HG02678 (cell line): Measurements from ENCODE around the gene CLDN20.
"Not testable (repeated sequence)": the region's sequence is repeated elsewhere in the genome, so short reads cannot be mapped to it uniquely, and the experiment has no call there.

Experiments used
- ATAC-seq: cut with Tn5 transposase; IDR thresholded peaks from one replicate; pipeline ENCODE4 v1.9.1; 2021; ENCODE audit warnings: mild to moderate bottlenecking, moderate library complexity; ENCODE audit not compliant: unreplicated experiment

The CLDN20 gene

DNA sequence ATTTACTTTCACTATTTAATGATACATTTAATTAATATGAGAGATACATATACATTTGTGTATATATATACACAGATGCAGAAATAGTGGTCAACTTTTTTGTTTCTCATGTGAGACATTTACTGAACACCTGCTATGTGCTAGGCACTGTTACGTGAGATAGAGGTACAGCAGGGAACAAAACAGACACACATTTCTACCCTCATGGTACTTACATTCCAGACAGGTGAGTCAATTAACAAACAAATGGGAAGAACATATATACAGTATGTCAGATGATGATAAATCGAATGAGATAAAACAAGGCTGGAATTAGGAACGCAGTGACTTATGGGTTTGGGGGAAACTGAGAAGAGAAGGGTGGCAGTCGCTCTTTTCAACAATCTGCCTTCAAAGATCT is 45.3 kb downstream of the CLDN20 start:
- ATAC-seq: no peak

- no peak for ATAC-seq
Observed at GRCh38 chr6:155310596-155310995, 46.8 kb downstream of the CLDN20 start.

GRCh38 chr6:155311086-155311485 is 47.3 kb downstream of the CLDN20 start:
- no peak for ATAC-seq

DNA sequence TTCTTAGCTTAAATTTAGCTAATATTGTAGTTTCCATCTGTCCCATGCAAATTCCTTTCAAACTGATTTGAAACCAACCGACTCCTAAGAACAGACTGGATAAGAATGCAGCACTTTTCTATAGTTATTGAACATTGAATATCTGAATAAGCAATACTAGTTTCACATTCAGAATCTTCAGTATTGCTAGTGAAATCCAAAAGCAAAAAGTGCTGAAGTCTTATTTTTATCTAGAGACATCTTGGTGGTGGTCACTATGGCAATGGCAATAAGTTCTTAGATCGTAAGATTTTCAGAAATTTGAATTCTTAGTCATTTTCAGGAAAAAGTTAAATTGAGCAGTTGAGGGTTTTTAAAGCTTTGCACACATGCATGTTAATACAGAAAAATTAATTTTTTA is 47.8 kb downstream of the CLDN20 start:
- ATAC-seq: no peak

GRCh38 chr6:155312950-155313349 is 49.1 kb downstream of the CLDN20 start:
- not testable (repeated sequence) for ATAC-seq

DNA sequence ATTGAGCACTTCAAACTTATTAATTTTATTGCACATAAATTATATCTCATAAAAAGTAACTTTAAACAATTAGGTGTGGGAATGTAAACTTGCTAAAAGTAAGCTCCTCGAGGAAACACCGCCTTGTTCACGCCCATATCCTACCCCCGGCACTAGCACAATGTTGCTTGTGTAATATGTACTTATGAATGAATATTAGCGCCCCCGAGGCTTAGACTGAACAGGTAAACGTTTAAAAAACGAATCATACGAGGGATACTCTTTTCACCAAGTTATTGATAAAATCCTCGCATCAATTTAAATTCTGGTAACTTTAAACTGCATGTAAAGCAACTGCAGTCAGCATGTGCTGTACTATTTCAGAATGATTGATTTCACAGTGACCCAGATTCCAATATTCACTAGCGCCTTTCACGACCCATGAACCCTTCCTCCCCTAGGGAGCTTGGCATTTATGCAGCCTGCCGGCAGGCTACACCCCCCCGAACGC is 49.8 kb downstream of the CLDN20 start:
- ATAC-seq: peak; percentile 7

DNA sequence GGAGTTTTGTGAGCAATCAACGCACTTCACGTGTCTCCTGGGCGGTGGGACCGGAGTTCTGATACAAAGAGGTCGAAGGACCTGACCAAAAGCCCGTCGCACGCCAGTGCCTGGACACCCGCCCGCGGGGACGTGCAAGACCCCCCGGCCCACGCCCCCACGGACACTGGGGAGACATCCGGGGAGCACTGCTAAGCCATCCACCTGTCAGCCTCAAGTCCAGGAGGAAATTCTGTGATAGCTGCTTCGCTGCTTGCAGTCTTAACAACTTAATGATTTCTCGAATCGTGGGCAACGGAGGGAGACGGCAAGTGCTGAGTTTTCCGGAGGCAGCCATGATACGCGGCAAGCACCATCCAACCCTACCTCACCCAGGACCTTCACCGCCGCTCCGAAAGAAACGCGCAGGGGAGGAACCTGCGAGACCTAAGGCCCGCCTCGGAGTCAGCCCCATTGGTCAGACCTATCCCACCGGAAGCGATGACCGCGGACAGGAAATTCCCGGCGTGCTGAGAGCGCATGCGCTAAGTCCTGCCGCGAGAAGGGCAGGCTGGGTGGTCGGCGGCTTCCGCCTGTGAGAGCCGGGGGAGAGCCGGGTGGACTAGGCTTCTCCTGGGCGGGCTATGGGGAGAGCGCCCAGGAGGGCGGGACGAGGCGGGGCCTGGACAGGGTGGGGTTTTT is 50.4 kb downstream of the CLDN20 start, which contains the start of gene TFB1M:
TSS of gene TFB1M (minus strand) at position 393 of the 681 bp plus-strand sequence. CDS start at position 337, 56 bp downstream.
- ATAC-seq: peak; percentile 95

GRCh38 chr6:155314773-155315515 is 51.1 kb downstream of the CLDN20 start:
- peak; percentile 50 for ATAC-seq

DNA sequence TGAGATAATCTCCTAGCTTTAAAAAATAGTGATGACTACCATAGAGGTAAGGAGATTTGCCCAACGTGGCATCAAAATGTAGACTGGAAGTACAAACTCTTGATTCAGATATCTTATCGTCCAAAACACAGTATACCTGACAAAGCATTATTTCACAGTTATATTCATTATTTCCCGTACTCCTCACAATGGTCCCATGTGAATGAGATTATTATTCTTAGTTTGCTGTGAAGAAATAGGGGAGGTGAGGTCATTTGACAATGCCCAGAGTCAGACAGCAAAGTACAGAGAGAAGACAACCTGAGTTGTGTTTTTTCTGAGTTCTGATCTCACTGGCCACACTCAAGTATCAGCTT is 51.7 kb downstream of the CLDN20 start:
- ATAC-seq: no peak

- no peak for ATAC-seq
Observed at GRCh38 chr6:155316419-155316818, 52.6 kb downstream of the CLDN20 start.

DNA sequence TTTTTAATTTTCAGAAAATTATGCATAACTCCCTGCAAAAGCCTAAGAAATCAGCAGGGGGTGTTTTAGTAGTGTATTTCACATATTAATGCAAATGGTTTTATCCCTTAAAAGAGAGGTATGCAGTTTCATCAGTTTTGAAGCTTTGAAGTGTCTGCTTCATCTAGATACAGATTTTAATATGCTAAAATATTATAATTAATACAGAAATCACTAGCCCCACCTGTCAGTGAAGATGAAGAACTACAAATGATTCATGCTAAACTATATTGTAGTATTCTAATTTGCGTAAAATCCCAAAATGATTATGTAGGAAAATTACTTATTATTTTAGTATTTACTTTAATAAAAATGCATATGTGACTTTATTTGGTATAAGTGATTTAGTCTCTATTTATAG is 53.4 kb downstream of the CLDN20 start:
- ATAC-seq: no peak

GRCh38 chr6:155319902-155320301 is 56.1 kb downstream of the CLDN20 start:
- ATAC-seq: peak; percentile 53

DNA sequence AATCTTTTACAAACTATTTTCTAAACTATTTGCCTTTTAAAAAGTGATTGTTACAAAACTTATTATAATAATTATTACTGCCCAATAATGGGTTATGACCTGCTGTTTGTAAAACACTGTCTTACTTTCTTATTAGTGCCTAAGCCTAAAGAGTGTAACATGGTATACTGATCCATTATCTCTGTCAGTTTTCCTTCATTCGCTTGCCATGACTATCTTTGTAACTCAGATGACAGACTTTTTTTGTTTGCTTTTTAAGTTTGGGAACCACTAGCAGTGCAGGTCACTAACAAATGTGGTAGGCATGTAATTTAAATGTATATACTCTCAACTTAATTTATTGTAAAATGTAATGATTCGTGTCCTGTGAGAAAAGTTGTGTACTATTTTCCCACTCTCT is 60.4 kb downstream of the CLDN20 start:
- no peak for ATAC-seq

GRCh38 chr6:155324993-155325392 is 61.2 kb downstream of the CLDN20 start:
- no peak for ATAC-seq

DNA sequence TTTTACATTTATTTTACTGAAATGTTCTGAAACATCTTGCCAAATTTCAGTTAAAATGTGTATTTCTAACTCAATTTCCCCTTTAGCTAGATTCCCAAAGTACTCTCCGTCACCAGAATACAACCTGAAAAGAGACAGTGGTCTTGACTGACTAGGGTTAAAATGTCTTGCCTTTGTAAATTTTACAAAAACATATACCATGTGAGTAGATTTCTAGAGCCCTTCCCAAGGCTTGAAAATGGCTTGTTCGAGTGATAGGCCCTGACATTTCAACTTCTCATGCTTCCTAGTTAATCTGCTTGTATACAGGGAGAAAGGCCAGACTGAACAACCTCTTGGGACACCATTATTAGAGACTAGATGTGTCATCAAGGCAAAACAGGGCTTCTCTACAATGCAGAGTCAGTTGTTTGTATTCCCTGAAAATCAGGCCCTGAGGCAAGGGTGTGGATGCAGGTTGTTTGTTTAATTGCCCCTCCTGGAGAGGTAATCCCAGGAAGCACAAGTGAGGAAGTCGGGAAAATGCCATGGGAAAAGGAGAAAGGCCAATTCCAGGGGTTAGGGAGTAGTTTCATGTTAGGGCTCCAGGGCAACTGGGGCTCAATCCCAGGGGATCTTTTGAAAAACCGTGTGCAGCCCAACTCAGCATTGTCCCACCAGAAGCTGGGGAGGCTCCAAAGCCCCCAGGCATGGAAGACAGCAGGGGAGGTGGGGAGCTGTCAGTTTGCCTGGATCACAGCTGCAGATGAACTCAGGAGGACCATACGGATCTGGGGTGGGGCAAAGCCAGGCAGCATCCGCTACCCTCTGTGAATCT is 62.1 kb downstream of the CLDN20 start:
- no peak for ATAC-seq
